ENCODE data around the gene AQP9.

Gene AQP9

GRCh38 chr15:58141894-58142293 lies 3.7 kb downstream of the AQP9 start:
- DNase-seq = no peak

GRCh38 chr15:58142827-58143461 lies 4.8 kb downstream of the AQP9 start:
- DNase-seq = no peak

GRCh38 chr15:58145606-58146005 lies 7.4 kb downstream of the AQP9 start:
- no peak for DNase-seq

GRCh38 chr15:58146211-58146610 lies 8.0 kb downstream of the AQP9 start:
- DNase-seq = no peak

GRCh38 chr15:58146749-58147148 lies 8.6 kb downstream of the AQP9 start:
- DNase-seq = no peak

- DNase-seq = no peak
Measured at GRCh38 chr15:58147171-58147611, 9.0 kb downstream of the AQP9 start.

- no peak for DNase-seq
Measured at GRCh38 chr15:58148120-58148519, 9.9 kb downstream of the AQP9 start.

GRCh38 chr15:58148633-58149445 lies 10.7 kb downstream of the AQP9 start:
- no peak for DNase-seq

- no peak for DNase-seq
Measured at GRCh38 chr15:58154769-58155168, 16.6 kb downstream of the AQP9 start.

GRCh38 chr15:58159827-58160386 lies 21.7 kb downstream of the AQP9 start:
- no peak for DNase-seq

GRCh38 chr15:58161436-58161930 lies 23.3 kb downstream of the AQP9 start:
- no peak for DNase-seq

GRCh38 chr15:58163985-58164384 lies 25.8 kb downstream of the AQP9 start:
- DNase-seq = no peak

- no peak for DNase-seq
Measured at GRCh38 chr15:58164926-58165325, 26.7 kb downstream of the AQP9 start.

- DNase-seq = no peak
Measured at GRCh38 chr15:58165661-58166060, 27.5 kb downstream of the AQP9 start.

- DNase-seq = no peak
Measured at GRCh38 chr15:58167095-58167691, 29.0 kb downstream of the AQP9 start.

- DNase-seq = no peak
Measured at GRCh38 chr15:58169934-58170333, 31.8 kb downstream of the AQP9 start.

- no peak for DNase-seq
Measured at GRCh38 chr15:58171476-58172061, 33.4 kb downstream of the AQP9 start.

- DNase-seq = no peak
Measured at GRCh38 chr15:58174709-58175108, 36.5 kb downstream of the AQP9 start.

- no peak for DNase-seq
Measured at GRCh38 chr15:58175955-58176354, 37.8 kb downstream of the AQP9 start.

GRCh38 chr15:58178668-58179067 lies 40.5 kb downstream of the AQP9 start:
- DNase-seq = no peak

GRCh38 chr15:58179206-58179605 lies 41.0 kb downstream of the AQP9 start:
- DNase-seq = no peak

GRCh38 chr15:58179741-58180381 lies 41.7 kb downstream of the AQP9 start:
- no peak for DNase-seq
